Cardiac muscle cell (in vitro differentiated cells and primary cell): ENCODE data around the gene CCDC85C. TPM values are rescaled to one million over a fixed set of nuclear protein-coding genes. Genes with fewer than 3 reads are reported as not detected.

Experiments used
- DNase-seq, 2 donors: peaks; one replicate each; pipeline versions ENCODE4 v3.0.0 to v3.0.0-alpha.2; 2010 to 2017; ENCODE audit warnings: low read depth in 1 of 2, low spot score in 1 of 2
- H3K27ac ChIP-seq: fragments of 200-600 bp; sonication (generic); 2 replicates; pipeline ENCODE4 v1.5.1; 2016
- H3K27me3 ChIP-seq: fragments of 200-600 bp; sonication (generic); 2 replicates; pipeline ENCODE4 v1.6.0; 2016; ENCODE audit warnings: control low read depth
- H3K36me3 ChIP-seq: fragments of 200-600 bp; sonication (generic); 2 replicates; pipeline ENCODE4 v1.5.1; 2016; ENCODE audit warnings: control low read depth
- H3K4me1 ChIP-seq: fragments of 200-600 bp; sonication (generic); 2 replicates; pipeline ENCODE4 v1.8.1; 2017; ENCODE audit warnings: low read depth, mild to moderate bottlenecking, mixed run types
- H3K4me3 ChIP-seq: fragments of 200-600 bp; sonication (generic); 2 replicates; pipeline ENCODE4 v1.5.1; 2016; ENCODE audit warnings: mild to moderate bottlenecking
- H3K9me3 ChIP-seq: fragments of 200-600 bp; sonication (generic); 2 replicates; pipeline ENCODE4 v1.5.1; 2017; ENCODE audit warnings: low read depth, mild to moderate bottlenecking, control low read depth
- polyA plus RNA-seq: library from polyadenylated mRNA; unstranded; fragments of >200 nt; fragmentation: Nextera tagmentation; extraction: Ambion mirVana; gene quantifications from 2 replicates; pipeline ENCODE4 v1.2.1, GENCODE V29; 2016
- total RNA-seq: library from RNA; depleted of rRNA; stranded (reverse); fragments of >200 nt; gene quantifications from 2 replicates; pipeline ENCODE4 v1.2.3, GENCODE V29; 2016
- TF ChIP-seq, protein P1 (sequence below): IDR thresholded peaks from 2 replicates; pipeline ENCODE4 v1.5.1; 2012; ENCODE audit warnings: low read depth, mild to moderate bottlenecking, low read length

Gene CCDC85C
- total and polyA plus RNA-seq, 2 experiments from 2014 or later: 39.6 to 45.7 TPM

DNA sequence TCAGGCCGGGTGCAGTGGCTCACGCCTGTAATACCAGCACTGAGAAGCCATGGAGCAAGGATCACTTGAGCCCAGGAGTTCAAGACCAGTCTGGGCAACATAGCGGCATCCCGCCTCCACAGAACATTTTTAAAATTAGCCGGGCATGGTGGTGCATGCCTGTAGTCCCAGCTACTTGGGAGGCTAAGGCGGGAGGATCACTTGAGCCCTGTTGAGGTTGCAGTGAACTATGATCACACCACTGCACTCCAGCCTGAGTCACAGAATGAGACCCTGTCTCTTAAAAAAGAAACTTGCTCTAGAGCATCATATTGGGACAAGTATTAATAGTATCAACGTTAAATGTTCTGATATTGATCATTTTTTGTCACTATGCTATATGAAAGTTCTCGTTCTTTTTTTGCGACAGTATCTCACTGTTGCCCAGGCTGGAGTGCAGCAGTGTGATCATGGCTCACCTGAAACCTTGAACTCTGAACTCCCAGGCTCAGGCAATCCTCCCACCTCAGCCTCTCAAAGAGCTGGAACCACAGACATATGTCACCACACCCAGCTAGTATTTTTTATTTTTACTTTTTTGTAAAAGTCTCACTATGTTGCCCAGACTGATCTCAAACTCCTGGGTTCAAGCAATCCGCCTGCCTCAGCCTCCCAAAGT lies 47.7 kb downstream of the CCDC85C start:
- Histone ChIP-seq H3K9me3 (no peaks in the 10 kb centered on the region), H3K36me3 (no peaks in the 10 kb centered on the region), H3K27ac (no peak overlapping the region), H3K4me3 (no peak overlapping the region), H3K4me1 (no peaks in the 10 kb centered on the region), H3K27me3 (no peaks in the 10 kb centered on the region)
- DNase-seq: no peak
- TF ChIP-seq, protein P1, sequence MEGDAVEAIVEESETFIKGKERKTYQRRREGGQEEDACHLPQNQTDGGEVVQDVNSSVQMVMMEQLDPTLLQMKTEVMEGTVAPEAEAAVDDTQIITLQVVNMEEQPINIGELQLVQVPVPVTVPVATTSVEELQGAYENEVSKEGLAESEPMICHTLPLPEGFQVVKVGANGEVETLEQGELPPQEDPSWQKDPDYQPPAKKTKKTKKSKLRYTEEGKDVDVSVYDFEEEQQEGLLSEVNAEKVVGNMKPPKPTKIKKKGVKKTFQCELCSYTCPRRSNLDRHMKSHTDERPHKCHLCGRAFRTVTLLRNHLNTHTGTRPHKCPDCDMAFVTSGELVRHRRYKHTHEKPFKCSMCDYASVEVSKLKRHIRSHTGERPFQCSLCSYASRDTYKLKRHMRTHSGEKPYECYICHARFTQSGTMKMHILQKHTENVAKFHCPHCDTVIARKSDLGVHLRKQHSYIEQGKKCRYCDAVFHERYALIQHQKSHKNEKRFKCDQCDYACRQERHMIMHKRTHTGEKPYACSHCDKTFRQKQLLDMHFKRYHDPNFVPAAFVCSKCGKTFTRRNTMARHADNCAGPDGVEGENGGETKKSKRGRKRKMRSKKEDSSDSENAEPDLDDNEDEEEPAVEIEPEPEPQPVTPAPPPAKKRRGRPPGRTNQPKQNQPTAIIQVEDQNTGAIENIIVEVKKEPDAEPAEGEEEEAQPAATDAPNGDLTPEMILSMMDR: no peak

DNA sequence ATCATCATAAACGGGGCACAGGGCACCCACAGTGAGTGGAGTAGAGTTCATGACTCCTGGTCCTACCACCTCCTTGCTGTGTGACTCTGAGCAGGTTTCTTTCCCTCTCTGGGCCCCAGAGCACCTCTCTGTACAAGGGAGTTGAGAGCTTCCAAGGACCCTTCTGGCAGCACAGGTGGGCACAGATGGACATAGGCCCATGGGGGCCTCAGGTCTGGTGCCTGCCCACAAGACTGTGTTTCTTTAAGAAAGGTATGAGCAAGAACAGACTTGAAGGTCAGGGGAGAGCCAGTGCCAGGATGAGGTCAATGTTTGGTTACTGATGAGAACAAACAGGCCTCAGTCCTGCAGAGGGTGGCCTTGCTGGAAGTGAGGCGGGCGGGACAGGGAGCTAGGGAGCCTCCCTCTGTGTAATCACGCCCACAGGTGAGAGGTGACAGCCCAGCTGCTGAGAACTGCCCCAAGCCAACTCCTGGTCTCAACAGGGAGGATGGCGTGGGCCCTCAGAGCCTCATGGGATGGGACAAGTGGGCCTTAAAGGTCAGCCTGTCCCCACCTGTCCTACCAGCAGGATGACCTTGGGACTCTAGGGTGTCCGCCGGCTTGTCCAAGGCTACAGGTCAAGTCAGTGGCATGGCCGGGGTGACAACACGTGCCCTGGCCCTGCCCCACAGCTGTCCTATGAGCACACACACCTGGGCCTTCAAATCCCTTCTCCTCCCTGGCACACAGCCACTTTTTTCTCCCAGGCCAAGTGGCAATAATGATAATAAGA lies 49.1 kb downstream of the CCDC85C start:
- TF ChIP-seq, protein P1: no peak

DNA sequence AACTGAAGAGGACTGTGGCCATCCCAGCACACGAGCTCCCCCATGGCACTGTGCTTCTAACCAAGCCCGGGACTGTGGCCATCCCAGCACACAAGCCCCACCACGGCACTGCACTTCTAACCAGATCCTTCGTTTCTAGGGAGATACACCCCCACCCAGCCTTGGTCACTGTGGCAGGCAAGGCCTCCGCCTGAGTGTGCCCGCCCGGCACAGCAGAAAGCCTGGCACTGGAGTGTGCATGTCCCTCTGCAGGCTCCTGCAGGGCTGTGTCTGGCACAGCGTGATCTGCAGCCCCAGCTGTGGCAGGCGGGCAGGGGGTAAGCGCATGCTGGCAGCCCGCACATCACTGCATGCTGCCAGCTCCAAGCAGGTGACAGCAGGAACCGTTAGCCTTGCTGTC lies 49.8 kb downstream of the CCDC85C start:
- Histone ChIP-seq H3K36me3 (no peaks in the 10 kb centered on the region), H3K4me3 (no peak overlapping the region), H3K4me1 (peaks cover 3% of the 10 kb centered on the region), H3K9me3 (no peaks in the 10 kb centered on the region), H3K27me3 (no peaks in the 10 kb centered on the region), H3K27ac (no peak overlapping the region)
- TF ChIP-seq, protein P1: no peak
- no peak for DNase-seq

More for the DNA sequence above, 49.1 kb downstream of the CCDC85C start:
- Histone ChIP-seq H3K27me3 (no peaks in the 10 kb centered on the region), H3K4me3 (no peak overlapping the region), H3K27ac (peak overlapping the region; percentile 28), H3K9me3 (no peaks in the 10 kb centered on the region), H3K36me3 (no peaks in the 10 kb centered on the region), H3K4me1 (no peaks in the 10 kb centered on the region)
- no peak for DNase-seq

DNA sequence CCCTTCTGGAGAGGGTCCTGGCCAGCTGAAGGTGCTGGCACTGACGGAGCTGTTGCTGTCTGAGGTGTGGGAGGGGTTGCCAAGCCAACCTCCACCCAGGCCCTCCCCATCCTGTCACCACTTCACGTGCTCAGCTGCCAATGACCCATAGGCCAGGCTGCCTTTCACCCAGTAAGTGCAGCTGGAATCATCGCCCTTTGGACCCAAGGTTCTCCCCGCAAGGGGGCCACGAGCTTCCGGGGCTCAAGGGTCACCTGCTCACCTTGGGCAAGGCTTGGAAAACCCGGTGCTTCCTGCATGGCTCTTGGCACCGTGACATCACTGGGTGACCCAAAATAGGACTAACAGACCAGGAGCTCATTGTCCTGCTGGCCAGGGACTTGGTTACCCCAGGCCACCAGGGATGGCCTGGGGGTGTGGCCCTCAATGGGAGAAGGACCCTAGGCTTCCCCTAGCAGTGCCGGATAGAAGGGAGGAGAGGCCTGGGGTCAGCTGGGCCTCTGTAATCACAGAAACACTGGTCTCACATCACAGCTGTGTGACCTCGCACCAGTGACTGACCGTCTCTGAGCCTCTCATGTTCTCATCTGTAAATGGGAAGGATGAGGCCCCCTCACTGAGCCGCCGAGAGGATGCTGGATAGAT lies 51.3 kb downstream of the CCDC85C start:
- H3K27me3 ChIP-seq: no peaks in the 10 kb centered on the region
- no peak overlapping the region for H3K27ac ChIP-seq
- H3K4me1 ChIP-seq: peaks cover 9% of the 10 kb centered on the region
- no peak for DNase-seq
- no peaks in the 10 kb centered on the region for H3K36me3 ChIP-seq
- TF ChIP-seq, protein P1: no peak
- H3K4me3 ChIP-seq: no peak overlapping the region
- H3K9me3 ChIP-seq: no peaks in the 10 kb centered on the region

DNA sequence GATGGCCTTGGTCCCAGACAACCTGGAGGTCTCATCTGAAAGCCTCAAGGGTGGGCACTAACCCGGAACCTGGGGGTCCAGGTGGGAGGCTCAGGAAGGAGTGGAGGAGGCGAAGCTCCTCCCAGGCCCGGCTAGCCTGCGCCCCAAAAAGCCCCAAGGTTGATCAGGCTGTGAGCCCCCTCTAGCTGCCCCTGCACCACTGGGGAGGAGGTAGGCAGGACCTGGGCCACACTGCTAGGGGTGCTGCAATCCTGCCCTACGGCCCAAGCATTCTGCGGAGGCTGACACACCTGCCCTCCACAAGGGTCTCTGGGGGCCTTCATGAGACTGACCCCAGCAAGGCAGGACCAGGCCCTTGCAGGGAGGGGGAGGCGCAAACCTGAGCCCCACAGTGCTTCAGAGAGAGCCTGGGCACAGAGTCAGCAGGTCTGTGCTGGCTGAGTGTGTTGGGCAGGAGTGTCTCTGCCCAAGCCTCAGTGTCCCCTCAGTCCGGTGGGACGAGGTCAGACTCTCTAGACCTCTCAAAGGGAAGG lies 51.9 kb downstream of the CCDC85C start:
- H3K36me3 ChIP-seq: no peaks in the 10 kb centered on the region
- H3K27ac ChIP-seq: no peak overlapping the region
- H3K4me1 ChIP-seq: peaks cover 9% of the 10 kb centered on the region
- no peaks in the 10 kb centered on the region for H3K27me3 ChIP-seq
- no peak for DNase-seq
- TF ChIP-seq, protein P1: no peak
- no peak overlapping the region for H3K4me3 ChIP-seq
- no peaks in the 10 kb centered on the region for H3K9me3 ChIP-seq
